Activated CD8-positive, alpha-beta memory T cell treated with anti-CD3 and anti-CD28 coated beads, Interleukin-2, amount 50 U/mL, for 24 hours (primary cell): ENCODE measurements around the gene DPPA3.
"Not testable (repeated sequence)": the region's sequence is repeated elsewhere in the genome, so short reads cannot be mapped to it uniquely, and the experiment has no call there.

Experiments
- DNase-seq: peaks from one replicate; pipeline ENCODE4 v3.0.0-alpha.2; 2020; ENCODE audit errors: extremely low read depth

The DPPA3 gene

DNA sequence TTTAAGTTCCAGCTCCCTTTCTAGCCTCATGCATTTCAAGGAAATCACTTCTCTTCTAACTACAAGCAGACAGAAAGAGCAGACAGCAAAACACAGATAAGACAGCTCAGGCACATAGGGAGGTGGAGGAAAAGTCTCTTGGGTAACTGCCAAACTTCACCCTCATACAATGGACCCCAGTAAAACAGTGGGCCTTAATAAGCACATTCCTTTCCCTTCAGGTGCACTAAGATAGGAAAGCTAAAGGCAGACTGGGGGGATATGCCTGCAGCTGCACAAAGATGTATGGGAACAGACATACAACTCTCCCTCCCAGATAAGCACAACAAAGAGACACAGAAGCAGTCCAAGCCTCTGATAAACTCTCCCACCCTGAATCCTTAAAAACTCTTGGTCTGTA, 19.8 kb downstream of the DPPA3 start:
- DNase-seq, result not testable (repeated sequence)

DNA sequence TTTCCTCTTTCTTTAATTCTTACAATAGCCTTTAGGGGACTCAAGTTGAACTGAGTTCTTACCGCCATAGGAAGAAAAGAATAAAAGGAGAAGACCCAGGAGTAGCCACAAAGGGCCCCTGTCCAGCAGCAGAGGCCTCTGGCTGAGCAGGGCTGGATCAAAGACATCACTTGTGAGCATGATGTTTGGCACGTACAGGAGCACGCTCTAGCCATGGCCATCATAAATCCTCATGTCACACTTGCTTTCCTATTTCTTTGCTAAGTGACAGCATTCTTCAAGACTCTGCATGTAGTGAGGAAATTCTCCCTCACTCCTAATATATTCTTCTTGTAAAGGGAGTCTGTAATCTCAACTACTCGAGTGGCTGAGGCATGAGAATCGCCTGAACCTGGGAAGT, 20.3 kb downstream of the DPPA3 start:
- no peak for DNase-seq

GRCh38 chr12:7732993-7733392, 21.8 kb downstream of the DPPA3 start:
- no peak for DNase-seq

GRCh38 chr12:7747246-7747645, 36.0 kb downstream of the DPPA3 start, which contains the start of gene CLEC4C:
Gene CLEC4C (minus strand): TSS chr12:7747375. CDS start chr12:7747348, 27 bp downstream.
- no peak for DNase-seq

DNA sequence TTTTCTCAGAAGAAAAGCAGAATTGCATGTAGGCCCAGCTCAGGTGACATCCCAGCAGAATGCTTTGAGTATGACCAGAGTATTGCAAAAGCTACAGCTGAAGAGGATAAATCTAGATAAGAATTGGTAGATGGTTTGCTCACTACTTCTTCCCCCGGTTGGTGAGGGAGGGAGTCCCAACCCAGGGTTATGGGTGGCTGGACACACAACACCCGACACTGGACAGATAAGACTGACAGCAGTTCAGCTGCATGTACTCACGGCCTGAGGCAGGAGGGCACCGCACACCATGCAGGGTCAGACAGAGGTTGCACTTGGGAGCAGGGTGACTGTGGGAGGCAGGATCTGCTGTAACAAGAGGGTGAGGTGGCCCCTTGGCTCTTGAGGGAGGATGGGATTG, 37.6 kb downstream of the DPPA3 start:
- no peak for DNase-seq

GRCh38 chr12:7749442-7749841, 38.2 kb downstream of the DPPA3 start:
- no peak for DNase-seq

GRCh38 chr12:7750350-7750749, 39.1 kb downstream of the DPPA3 start:
- DNase-seq, result no peak

DNA sequence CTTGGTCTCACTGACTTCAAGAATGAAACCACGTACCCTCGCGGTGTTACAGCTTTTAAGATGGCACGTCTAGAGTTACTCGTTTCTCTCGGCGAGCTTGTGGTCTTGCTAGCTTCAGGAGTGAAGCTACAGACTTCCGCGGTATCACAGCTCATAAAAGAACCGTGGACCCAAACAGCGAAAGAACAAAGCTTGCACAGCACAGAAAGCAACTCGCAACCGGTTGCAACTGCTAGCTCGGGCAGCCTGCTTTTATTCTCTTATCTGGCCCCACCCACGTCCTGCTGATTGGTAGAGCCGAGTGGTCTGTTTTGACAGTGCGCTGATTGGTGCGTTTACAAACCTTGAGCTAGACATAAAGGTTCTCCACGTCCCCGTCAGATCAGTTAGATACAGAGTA, 40.2 kb downstream of the DPPA3 start:
- DNase-seq, result no peak

- DNase-seq, result not testable (repeated sequence)
Measured at GRCh38 chr12:7751941-7752922, 41.0 kb downstream of the DPPA3 start.

- DNase-seq, result not testable (repeated sequence)
Measured at GRCh38 chr12:7755668-7756067, 44.4 kb downstream of the DPPA3 start.

- DNase-seq, result no peak
Measured at GRCh38 chr12:7756993-7757392, 45.8 kb downstream of the DPPA3 start.

DNA sequence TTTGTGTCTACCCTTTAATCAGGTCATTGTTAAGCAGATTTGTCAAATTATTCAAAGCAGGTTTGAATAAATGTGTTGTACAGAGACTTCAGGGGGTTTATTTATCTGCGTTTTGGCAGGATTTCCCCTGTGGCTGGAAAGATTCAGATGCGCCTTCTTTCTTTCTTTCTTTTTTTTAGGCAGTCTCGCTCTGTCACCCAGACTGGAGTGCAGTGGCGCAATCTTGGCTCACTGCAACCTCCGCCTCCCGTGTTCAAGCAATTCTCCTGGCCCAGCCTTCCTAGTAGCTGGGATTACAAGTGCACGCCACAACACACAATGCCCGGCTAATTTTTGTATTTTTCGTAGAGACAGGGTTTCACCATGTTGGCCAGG, 47.5 kb downstream of the DPPA3 start:
- DNase-seq, result no peak
